Measurements from ENCODE around the gene NPR1.
"Not testable (repeated sequence)": the region's sequence is repeated elsewhere in the genome, so short reads cannot be mapped to it uniquely, and the experiment has no call there.

DNA sequence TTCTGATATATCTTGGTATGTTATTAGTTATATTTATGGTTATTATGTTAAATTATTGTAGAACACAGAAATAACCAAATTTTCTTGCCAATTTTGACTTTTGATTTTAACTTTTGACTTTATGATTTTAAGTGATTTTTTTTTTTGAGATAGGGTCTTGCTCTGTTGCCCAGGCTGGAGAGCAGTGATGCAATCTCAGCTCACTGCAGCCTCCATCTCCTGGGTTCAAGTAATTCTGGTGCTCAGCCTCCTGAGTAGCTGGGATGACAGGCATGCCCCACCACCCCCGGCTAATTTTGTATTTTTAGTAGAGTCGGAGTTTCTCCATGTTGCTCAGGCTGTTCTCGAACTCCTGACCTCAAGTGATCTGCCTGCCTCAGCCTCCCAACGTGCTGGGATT, 46.1 kb downstream of the NPR1 start:
- TF ChIP-seq CBX2 (IDR thresholded peaks at IDR 0.05; ENCODE audit: low read depth, low read length); CBX2 (CRISPR knock-in tag; IDR thresholded peaks at IDR 0.05; ENCODE audit: low read depth); ESRRA (CRISPR knock-in tag; IDR thresholded peaks at IDR 0.05; ENCODE audit: low read depth): not testable (repeated sequence)
- TF ChIP-seq, protein P1, sequence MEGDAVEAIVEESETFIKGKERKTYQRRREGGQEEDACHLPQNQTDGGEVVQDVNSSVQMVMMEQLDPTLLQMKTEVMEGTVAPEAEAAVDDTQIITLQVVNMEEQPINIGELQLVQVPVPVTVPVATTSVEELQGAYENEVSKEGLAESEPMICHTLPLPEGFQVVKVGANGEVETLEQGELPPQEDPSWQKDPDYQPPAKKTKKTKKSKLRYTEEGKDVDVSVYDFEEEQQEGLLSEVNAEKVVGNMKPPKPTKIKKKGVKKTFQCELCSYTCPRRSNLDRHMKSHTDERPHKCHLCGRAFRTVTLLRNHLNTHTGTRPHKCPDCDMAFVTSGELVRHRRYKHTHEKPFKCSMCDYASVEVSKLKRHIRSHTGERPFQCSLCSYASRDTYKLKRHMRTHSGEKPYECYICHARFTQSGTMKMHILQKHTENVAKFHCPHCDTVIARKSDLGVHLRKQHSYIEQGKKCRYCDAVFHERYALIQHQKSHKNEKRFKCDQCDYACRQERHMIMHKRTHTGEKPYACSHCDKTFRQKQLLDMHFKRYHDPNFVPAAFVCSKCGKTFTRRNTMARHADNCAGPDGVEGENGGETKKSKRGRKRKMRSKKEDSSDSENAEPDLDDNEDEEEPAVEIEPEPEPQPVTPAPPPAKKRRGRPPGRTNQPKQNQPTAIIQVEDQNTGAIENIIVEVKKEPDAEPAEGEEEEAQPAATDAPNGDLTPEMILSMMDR (CRISPR knock-in tag; IDR thresholded peaks at IDR 0.05), result not testable (repeated sequence)
- TF ChIP-seq, protein P2, sequence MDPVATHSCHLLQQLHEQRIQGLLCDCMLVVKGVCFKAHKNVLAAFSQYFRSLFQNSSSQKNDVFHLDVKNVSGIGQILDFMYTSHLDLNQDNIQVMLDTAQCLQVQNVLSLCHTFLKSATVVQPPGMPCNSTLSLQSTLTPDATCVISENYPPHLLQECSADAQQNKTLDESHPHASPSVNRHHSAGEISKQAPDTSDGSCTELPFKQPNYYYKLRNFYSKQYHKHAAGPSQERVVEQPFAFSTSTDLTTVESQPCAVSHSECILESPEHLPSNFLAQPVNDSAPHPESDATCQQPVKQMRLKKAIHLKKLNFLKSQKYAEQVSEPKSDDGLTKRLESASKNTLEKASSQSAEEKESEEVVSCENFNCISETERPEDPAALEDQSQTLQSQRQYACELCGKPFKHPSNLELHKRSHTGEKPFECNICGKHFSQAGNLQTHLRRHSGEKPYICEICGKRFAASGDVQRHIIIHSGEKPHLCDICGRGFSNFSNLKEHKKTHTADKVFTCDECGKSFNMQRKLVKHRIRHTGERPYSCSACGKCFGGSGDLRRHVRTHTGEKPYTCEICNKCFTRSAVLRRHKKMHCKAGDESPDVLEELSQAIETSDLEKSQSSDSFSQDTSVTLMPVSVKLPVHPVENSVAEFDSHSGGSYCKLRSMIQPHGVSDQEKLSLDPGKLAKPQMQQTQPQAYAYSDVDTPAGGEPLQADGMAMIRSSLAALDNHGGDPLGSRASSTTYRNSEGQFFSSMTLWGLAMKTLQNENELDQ (CRISPR knock-in tag; IDR thresholded peaks at IDR 0.05; ENCODE audit: borderline replicate concordance), result not testable (repeated sequence)

All from HepG2 (cell line).